Kidney epithelial cell (primary cell): ENCODE data around the gene FAAH. TPM values are rescaled to one million over a fixed set of nuclear protein-coding genes. Genes with fewer than 3 reads are reported as not detected.

ENCODE experiments used
- DNase-seq: peaks from one replicate; pipeline ENCODE4 v3.0.0-alpha.2; 2010; ENCODE audit warnings: low read depth
- H3K27me3 ChIP-seq: 2 replicates; pipeline ENCODE4 v1.6.0; 2011; ENCODE audit warnings: low read length; ENCODE audit not compliant: control insufficient read depth, insufficient read depth
- H3K36me3 ChIP-seq: 2 replicates; pipeline ENCODE4 v1.5.1; 2011; ENCODE audit warnings: low read length; ENCODE audit not compliant: control insufficient read depth, insufficient read depth
- H3K4me3 ChIP-seq: 2 replicates; pipeline ENCODE4 v1.5.1; 2011; ENCODE audit warnings: low read depth, mild to moderate bottlenecking, control low read depth, low read length
- CTCF ChIP-seq: IDR thresholded peaks from 2 replicates; pipeline ENCODE4 v1.5.1; 2011; ENCODE audit warnings: mild to moderate bottlenecking, moderate library complexity, low read length, control low read depth, inconsistent platforms; ENCODE audit not compliant: insufficient read depth, poor library complexity, severe bottlenecking
- total RNA-seq: library from RNA; depleted of rRNA; stranded (reverse); fragments of >200 nt; gene quantifications from 2 replicates; pipeline ENCODE4 v1.2.3, GENCODE V29; 2015

Gene FAAH
- total RNA-seq, 1 donor from 2014 or later, result 8.5 TPM

GRCh38 chr1:46458846-46459245 lies 64.7 kb downstream of the FAAH start:
- TF ChIP-seq CTCF, result no peak
- DNase-seq, result no peak
- Histone ChIP-seq H3K4me3 (no peak overlapping the region), H3K27me3 (peaks cover 27% of the 10 kb centered on the region), H3K36me3 (no peaks in the 10 kb centered on the region)

GRCh38 chr1:46459315-46459714 lies 65.2 kb downstream of the FAAH start:
- no peak for DNase-seq
- no peak for TF ChIP-seq CTCF
- Histone ChIP-seq H3K36me3 (no peaks in the 10 kb centered on the region), H3K4me3 (no peak overlapping the region), H3K27me3 (peaks cover 25% of the 10 kb centered on the region)

- Histone ChIP-seq H3K36me3 (no peaks in the 10 kb centered on the region), H3K27me3 (peaks cover 15% of the 10 kb centered on the region), H3K4me3 (no peak overlapping the region)
- no peak for DNase-seq
- TF ChIP-seq CTCF, result no peak
Observed at GRCh38 chr1:46461017-46461808, 67.1 kb downstream of the FAAH start.

- H3K4me3 ChIP-seq, result no peak overlapping the region
- peaks cover 17% of the 10 kb centered on the region for H3K27me3 ChIP-seq
- no peak for DNase-seq
- no peaks in the 10 kb centered on the region for H3K36me3 ChIP-seq
- TF ChIP-seq CTCF, result no peak
Observed at GRCh38 chr1:46461809-46462448, 67.8 kb downstream of the FAAH start.

Other genes with a start within 250 kb of the FAAH start
- 52.7 and 68.5 TPM in 2 replicates for gene TSPAN1, start 219.2 kb upstream of the FAAH start, total RNA-seq
- not detected in 2 replicates for gene P3R3URF, start 217.8 kb upstream of the FAAH start, total RNA-seq
- 96.9 and 103 TPM in 2 replicates for gene POMGNT1, start 195.9 kb upstream of the FAAH start, total RNA-seq
- 1.6 and 1.7 TPM in 2 replicates for gene LURAP1, start 191.0 kb upstream of the FAAH start, total RNA-seq
- 2.9 and 6.1 TPM in 2 replicates for gene RAD54L, start 146.6 kb upstream of the FAAH start, total RNA-seq
- gene LRRC41, start 90.7 kb upstream of the FAAH start, total RNA-seq, result 102 and 132 TPM in 2 replicates
- 435 and 575 TPM in 2 replicates for gene UQCRH, start 90.6 kb upstream of the FAAH start, total RNA-seq
- 24.0 and 29.6 TPM in 2 replicates for gene NSUN4, start 53.5 kb upstream of the FAAH start, total RNA-seq
- gene DMBX1, start 95.5 kb downstream of the FAAH start, total RNA-seq, result 0.04 TPM in 1 of 2 replicates, not detected in the other
- not detected in 2 replicates for gene KNCN, start 157.3 kb downstream of the FAAH start, total RNA-seq
- 22.6 and 25.3 TPM in 2 replicates for gene MKNK1, start 210.0 kb downstream of the FAAH start, total RNA-seq
- 3.1 and 9.0 TPM in 2 replicates for gene MOB3C, start 222.5 kb downstream of the FAAH start, total RNA-seq